IPS DF 6.9 (cell line): ENCODE data around the gene TAL2.

Source experiments
- DNase-seq: peaks from one replicate; pipeline ENCODE4 v3.0.0-alpha.2; 2013; ENCODE audit warnings: low read depth, low spot score
- H3K27ac ChIP-seq: one replicate; pipeline ENCODE4 v1.5.1; 2013; ENCODE audit warnings: low read length, control low read depth
- H3K27me3 ChIP-seq: 2 replicates; pipeline ENCODE4 v1.6.1; 2013; ENCODE audit warnings: mild to moderate bottlenecking, low read length; ENCODE audit not compliant: control insufficient read depth, insufficient read depth
- H3K36me3 ChIP-seq: 2 replicates; pipeline ENCODE4 v1.6.1; 2013; ENCODE audit warnings: low read length; ENCODE audit not compliant: control insufficient read depth, insufficient read depth
- H3K4me1 ChIP-seq: 2 replicates; pipeline ENCODE4 v1.6.1; 2013; ENCODE audit warnings: low read length; ENCODE audit not compliant: control insufficient read depth, insufficient read depth
- H3K4me3 ChIP-seq: 2 replicates; pipeline ENCODE4 v1.5.1; 2013; ENCODE audit warnings: mild to moderate bottlenecking, low read length
- H3K9me3 ChIP-seq: 2 replicates; pipeline ENCODE4 v1.6.1; 2013; ENCODE audit warnings: low read length, inconsistent platforms; ENCODE audit not compliant: control insufficient read depth, insufficient read depth
- WGBS: extraction: QIAGEN DNeasy Blood & Tissue Kit; methylation state at CpG from one replicate; pipeline ENCODE4 v1.1.7; 2013; ENCODE audit warnings: mixed read lengths, missing lambda C conversion rate; ENCODE audit not compliant: insufficient read length, insufficient coverage; 5-methylcytosine and 5-hydroxymethylcytosine counted together

Gene TAL2

DNA sequence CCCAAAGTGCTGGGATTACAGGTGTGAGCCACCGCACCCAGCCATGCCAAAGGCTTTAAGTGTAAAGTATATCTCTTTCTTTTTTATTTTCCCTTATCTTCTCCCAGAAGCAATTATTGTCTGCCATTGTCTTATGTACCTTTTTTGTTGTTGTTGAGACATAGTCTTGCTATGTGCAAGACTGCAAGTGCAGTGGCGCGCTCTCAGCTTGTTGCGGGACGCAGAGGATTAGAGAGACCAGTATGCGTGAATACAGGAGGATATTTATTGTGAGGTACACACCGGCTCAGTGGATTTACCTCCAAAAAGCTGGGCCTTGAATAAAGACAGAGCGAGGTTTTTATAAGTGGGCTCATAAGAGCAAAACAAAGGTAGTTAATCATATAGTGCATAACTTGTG, 43.9 kb downstream of the TAL2 start:
- no peaks in the 10 kb centered on the region for H3K27me3 ChIP-seq
- no peaks in the 10 kb centered on the region for H3K4me1 ChIP-seq
- WGBS = no CpG with 5 or more reads among the region's 8 CpGs
- H3K36me3 ChIP-seq = no peaks in the 10 kb centered on the region
- no peaks in the 10 kb centered on the region for H3K9me3 ChIP-seq
- no peak overlapping the region for H3K27ac ChIP-seq
- no peak for DNase-seq
- H3K4me3 ChIP-seq = no peak overlapping the region

DNA sequence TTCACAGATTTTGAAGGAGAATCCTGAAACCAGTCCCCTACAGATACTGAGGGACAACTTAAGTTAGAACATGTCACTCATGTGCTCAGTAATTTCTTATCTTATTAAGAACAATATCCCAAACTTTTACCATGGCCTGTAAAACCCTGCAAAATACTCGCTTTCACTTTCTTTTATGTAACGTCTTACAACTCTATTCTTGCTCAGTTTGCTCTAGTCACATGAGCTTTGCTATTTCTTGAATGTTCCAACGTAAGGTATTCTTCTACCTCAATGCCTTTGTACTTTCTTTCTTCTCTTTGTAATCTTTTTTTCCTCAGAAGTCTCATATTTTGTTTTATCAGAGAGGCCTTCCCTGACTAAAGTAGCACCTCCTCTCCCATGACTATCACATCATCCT, 46.1 kb downstream of the TAL2 start:
- Histone ChIP-seq H3K27me3 (no peaks in the 10 kb centered on the region), H3K36me3 (no peaks in the 10 kb centered on the region; the same call in 1 of the 2 replicates), H3K27ac (no peak overlapping the region), H3K9me3 (no peaks in the 10 kb centered on the region), H3K4me1 (no peaks in the 10 kb centered on the region), H3K4me3 (no peak overlapping the region)
- no peak for DNase-seq
- no CpG with 5 or more reads among the region's 3 CpGs for WGBS

DNA sequence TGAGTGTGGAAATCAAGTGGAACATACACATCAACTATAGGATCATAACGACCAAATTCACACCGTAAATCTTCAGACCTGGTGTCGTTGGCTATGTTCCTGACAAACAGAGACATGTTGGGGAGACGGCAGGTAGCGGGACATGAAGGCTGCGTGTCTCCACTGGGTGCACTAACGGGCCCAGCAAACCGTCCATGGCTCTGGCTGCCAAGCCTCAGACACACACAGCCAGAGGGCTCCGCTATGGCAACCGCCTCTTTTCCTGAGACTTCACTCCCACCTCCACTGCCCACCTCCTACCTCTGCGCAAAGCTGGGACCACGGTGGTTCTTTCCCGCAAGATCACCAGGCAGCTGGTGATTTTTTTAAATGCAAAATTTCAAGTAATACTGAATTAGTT, 48.4 kb downstream of the TAL2 start:
- H3K36me3 ChIP-seq = no peaks in the 10 kb centered on the region; the same call in 1 of the 2 replicates
- no peaks in the 10 kb centered on the region for H3K27me3 ChIP-seq
- WGBS = no CpG with 5 or more reads among the region's 13 CpGs

DNA sequence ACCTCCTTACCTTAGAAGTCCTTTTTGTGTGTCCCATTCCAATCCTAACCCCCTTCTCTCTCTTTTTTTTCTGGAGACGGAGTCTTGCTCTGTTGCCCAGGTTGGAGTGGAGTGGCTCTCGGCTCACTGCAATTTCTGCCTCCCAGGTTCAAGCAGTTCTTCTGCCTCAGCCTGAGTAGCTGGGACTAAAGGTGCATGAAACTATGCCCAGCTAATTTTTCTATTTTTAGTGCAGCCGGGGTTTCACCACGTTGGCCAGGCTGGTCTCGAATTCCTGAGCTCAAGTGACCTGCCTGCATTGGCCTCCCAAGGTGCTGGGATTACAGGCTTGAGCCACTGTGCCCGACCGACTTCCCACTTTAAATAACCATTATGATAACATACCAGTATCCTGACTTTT, 49.6 kb downstream of the TAL2 start:
- Histone ChIP-seq H3K4me3 (no peak overlapping the region), H3K36me3 (no peaks in the 10 kb centered on the region; the same call in 1 of the 2 replicates), H3K9me3 (no peaks in the 10 kb centered on the region), H3K4me1 (no peaks in the 10 kb centered on the region), H3K27me3 (no peaks in the 10 kb centered on the region), H3K27ac (no peak overlapping the region)
- WGBS = no CpG with 5 or more reads among the region's 7 CpGs
- DNase-seq = no peak

More for the DNA sequence above, 48.4 kb downstream of the TAL2 start:
- DNase-seq = no peak
- Histone ChIP-seq H3K27ac (no peak overlapping the region), H3K4me3 (no peak overlapping the region), H3K9me3 (no peaks in the 10 kb centered on the region), H3K4me1 (no peaks in the 10 kb centered on the region)

DNA sequence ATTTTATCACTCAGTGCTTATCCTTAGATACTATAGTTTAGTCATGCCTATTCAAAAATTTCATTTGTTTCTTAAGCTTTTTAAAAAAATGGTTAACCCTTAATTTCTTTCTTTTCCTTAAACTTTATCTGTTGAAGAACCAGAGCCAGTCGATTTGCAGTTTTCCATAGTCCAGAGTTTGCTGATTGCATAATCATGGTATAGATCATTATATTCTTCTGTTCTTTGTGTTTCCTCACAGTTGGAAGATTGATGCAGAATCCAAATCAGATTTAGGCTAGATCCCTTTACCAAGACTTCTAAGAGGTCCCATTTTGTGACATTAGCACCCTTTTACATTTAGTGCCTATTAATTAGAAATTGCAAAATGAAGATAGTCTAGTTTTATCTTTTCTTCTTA, 50.0 kb downstream of the TAL2 start:
- Histone ChIP-seq H3K4me3 (no peak overlapping the region), H3K36me3 (no peaks in the 10 kb centered on the region; the same call in 1 of the 2 replicates), H3K4me1 (no peaks in the 10 kb centered on the region), H3K9me3 (no peaks in the 10 kb centered on the region), H3K27ac (no peak overlapping the region), H3K27me3 (no peaks in the 10 kb centered on the region)
- DNase-seq = no peak
- no CpG with 5 or more reads among the region's 1 CpG for WGBS
